Measurements from ENCODE around the gene CINP. TPM values are rescaled to one million over a fixed set of nuclear protein-coding genes. Genes with fewer than 3 reads are reported as not detected.

CINP gene
- total and polyA plus RNA-seq, 2 of the 13 experiments (the other 11 are each of a cell fraction or from before 2014, with no cell fraction given) = 32.8 to 42.8 TPM

- TF ChIP-seq KMT2B (CRISPR knock-in tag; IDR thresholded peaks at IDR 0.05) = no peak
- TF ChIP-seq HMG20B (CRISPR knock-in tag; conservative IDR thresholded peaks at IDR 0.05) = no peak
- no peak for TF ChIP-seq PCBP1 (IDR thresholded peaks at IDR 0.05; ENCODE audit: borderline replicate concordance, low read depth, low read length)
- TF ChIP-seq ZSCAN25 (CRISPR knock-in tag; IDR thresholded peaks at IDR 0.05) = 0 out of 2 replicates have a peak, but pooled peaks have one; percentile 44
- 0 out of 2 replicates have a peak, but pooled peaks have one; percentile 8 for TF ChIP-seq CCDC6 (CRISPR knock-in tag; IDR thresholded peaks at IDR 0.05)
- TF ChIP-seq MLXIP (CRISPR knock-in tag; IDR thresholded peaks at IDR 0.05; ENCODE audit: borderline replicate concordance) = no peak
- peak; percentile 39; the same call in 1 of the 2 replicates for TF ChIP-seq NCOR1 (IDR thresholded peaks at IDR 0.05; ENCODE audit: borderline replicate concordance, low read length)
- TF ChIP-seq ELF3 (CRISPR knock-in tag; IDR thresholded peaks at IDR 0.05) = no peak
- 0 out of 2 replicates have a peak, but pooled peaks have one; percentile 15 for TF ChIP-seq HINFP (CRISPR knock-in tag; IDR thresholded peaks at IDR 0.05; ENCODE audit: low read depth)
- TF ChIP-seq POGK (CRISPR knock-in tag; conservative IDR thresholded peaks at IDR 0.05) = peak; percentile 75; the same call in 1 of the 2 replicates
- no peak for TF ChIP-seq RBM39 (IDR thresholded peaks at IDR 0.05; ENCODE audit: low read depth, low read length, poor library complexity, severe bottlenecking)
- TF ChIP-seq KDM2A (CRISPR knock-in tag; IDR thresholded peaks at IDR 0.05; ENCODE audit: borderline replicate concordance, low read depth) = no peak
- no peak for TF ChIP-seq MTERF4 (CRISPR knock-in tag; IDR thresholded peaks at IDR 0.05)
- peak; percentile 15 for TF ChIP-seq YY1 (IDR thresholded peaks at IDR 0.05; ENCODE audit: insufficient read depth, insufficient replicate concordance, low read depth, low read length)
- no peak for TF ChIP-seq MBD4 (IDR thresholded peaks at IDR 0.05; ENCODE audit: borderline replicate concordance, low read length)
- no peak for TF ChIP-seq HOXA9 (CRISPR knock-in tag; IDR thresholded peaks at IDR 0.05; ENCODE audit: borderline replicate concordance)
- TF ChIP-seq CERS6 (CRISPR knock-in tag; IDR thresholded peaks at IDR 0.05) = no peak
Measured at GRCh38 chr14:102321456-102322422, 41.0 kb downstream of the CINP start (continued).
